Measurements from ENCODE around the gene GPR141.

GPR141 gene

GRCh38 chr7:37758501-37759045 lies 75.0 kb downstream of the GPR141 start:
- Histone ChIP-seq H3K4me1 (ENCODE audit: control insufficient read depth, insufficient read depth, low read length) (no peaks in the 10 kb centered on the region), H3K4me3 (ENCODE audit: low read length) (no peak overlapping the region), H3K36me3 (ENCODE audit: control insufficient read depth, insufficient read depth, low read length) (no peaks in the 10 kb centered on the region), H3K9me3 (ENCODE audit: control insufficient read depth, insufficient read depth, low read length) (no peaks in the 10 kb centered on the region), H3K27ac (ENCODE audit: low read length) (no peak overlapping the region), H3K27me3 (ENCODE audit: control insufficient read depth, insufficient read depth, low read length) (no peaks in the 10 kb centered on the region)
- no peak for DNase-seq (ENCODE audit: low read depth, low spot score)
- no CpG with 5 or more reads among the region's 3 CpGs for WGBS (ENCODE audit: insufficient coverage, insufficient read length)

DNA sequence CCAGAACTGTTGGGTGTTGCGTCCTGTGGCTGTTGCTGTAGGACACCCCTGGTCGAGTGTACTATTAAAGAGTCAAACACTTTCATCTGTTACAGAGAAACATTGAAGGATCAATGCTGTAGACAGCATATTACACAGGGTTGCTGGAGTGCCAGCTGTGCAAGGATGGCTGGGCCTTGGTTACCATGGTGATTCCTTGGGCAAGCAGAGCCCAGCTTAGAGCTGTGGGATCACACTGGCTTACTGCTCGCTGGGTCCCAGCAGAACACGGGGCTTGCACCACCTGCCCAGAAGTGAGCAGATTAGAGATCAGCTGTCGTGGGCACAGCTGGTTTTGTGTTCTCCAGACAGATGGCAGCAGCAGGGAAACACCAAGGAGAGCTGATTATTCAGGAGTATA lies 76.0 kb downstream of the GPR141 start:
- WGBS (ENCODE audit: insufficient coverage, insufficient read length), result no CpG with 5 or more reads among the region's 5 CpGs
- no peak overlapping the region for H3K27ac ChIP-seq (ENCODE audit: low read length)

DNA sequence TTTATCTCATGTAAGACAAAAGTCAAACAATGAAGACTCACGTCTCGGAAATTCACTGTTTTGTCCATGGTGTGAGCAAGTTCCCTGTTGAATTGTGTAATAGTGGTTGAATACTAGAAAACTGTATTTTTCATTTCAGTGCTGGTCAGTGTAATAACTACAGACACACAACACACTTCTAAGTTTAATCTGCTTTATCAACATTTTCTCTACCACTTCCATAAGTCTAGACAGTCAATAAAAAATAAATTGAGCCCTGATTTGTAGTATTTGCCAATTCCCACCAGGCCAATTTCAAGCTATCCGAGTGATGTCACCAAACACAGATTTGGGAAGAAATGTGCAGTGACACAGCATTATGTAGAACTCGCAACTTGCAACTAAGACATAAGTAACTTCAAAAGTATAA lies 81.9 kb downstream of the GPR141 start:
- DNase-seq (ENCODE audit: low read depth, low spot score), result no peak
- Histone ChIP-seq H3K4me1 (ENCODE audit: control insufficient read depth, insufficient read depth, low read length) (no peaks in the 10 kb centered on the region), H3K36me3 (ENCODE audit: control insufficient read depth, insufficient read depth, low read length) (no peaks in the 10 kb centered on the region), H3K27me3 (ENCODE audit: control insufficient read depth, insufficient read depth, low read length) (no peaks in the 10 kb centered on the region), H3K27ac (ENCODE audit: low read length) (no peak overlapping the region), H3K9me3 (ENCODE audit: control insufficient read depth, insufficient read depth, low read length) (no peaks in the 10 kb centered on the region), H3K4me3 (ENCODE audit: low read length) (no peak overlapping the region)
- no CpG with 5 or more reads among the region's 4 CpGs for WGBS (ENCODE audit: insufficient coverage, insufficient read length)

More for the DNA sequence above, 76.0 kb downstream of the GPR141 start:
- no peaks in the 10 kb centered on the region for H3K36me3 ChIP-seq (ENCODE audit: control insufficient read depth, insufficient read depth, low read length)
- no peaks in the 10 kb centered on the region for H3K27me3 ChIP-seq (ENCODE audit: control insufficient read depth, insufficient read depth, low read length)
- no peak for DNase-seq (ENCODE audit: low read depth, low spot score)
- no peak overlapping the region for H3K4me3 ChIP-seq (ENCODE audit: low read length)
- H3K4me1 ChIP-seq (ENCODE audit: control insufficient read depth, insufficient read depth, low read length), result no peaks in the 10 kb centered on the region
- H3K9me3 ChIP-seq (ENCODE audit: control insufficient read depth, insufficient read depth, low read length), result no peaks in the 10 kb centered on the region

DNA sequence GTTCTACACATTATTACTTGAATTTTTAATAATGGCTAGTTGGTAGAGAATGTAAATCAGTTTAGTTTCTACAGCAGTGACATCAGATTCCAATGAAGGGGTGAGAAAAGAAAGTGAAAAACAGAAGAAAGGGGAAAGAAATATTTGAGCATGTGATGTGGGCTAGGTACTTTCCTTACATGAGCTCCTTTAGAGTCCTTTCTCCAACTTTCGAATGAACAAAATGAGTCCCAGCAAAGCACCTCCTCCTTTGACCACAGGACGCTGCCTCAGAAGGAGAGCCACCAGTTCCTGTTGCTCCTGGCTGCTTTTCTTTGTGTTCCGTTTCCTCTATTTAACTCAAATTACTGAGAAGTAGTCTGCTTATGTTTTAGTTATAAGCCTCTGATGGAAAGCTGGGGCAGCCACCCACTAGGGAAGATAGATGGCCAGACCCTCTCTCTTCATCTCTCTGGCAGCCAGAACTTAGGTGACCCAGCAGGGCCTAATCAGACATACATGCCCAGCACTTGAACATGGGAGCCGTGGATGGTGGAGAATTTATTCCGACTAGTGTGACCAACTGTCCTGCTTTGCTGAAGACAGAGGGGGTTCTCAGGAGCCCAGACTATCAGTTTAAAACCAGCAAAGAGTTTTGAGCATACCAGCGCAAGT lies 82.4 kb downstream of the GPR141 start:
- H3K9me3 ChIP-seq (ENCODE audit: control insufficient read depth, insufficient read depth, low read length), result no peaks in the 10 kb centered on the region
- no peaks in the 10 kb centered on the region for H3K27me3 ChIP-seq (ENCODE audit: control insufficient read depth, insufficient read depth, low read length)
- WGBS (ENCODE audit: insufficient coverage, insufficient read length), result no CpG with 5 or more reads among the region's 6 CpGs
- H3K27ac ChIP-seq (ENCODE audit: low read length), result no peak overlapping the region
- no peak for DNase-seq (ENCODE audit: low read depth, low spot score)
- H3K4me1 ChIP-seq (ENCODE audit: control insufficient read depth, insufficient read depth, low read length), result no peaks in the 10 kb centered on the region
- no peak overlapping the region for H3K4me3 ChIP-seq (ENCODE audit: low read length)
- no peaks in the 10 kb centered on the region for H3K36me3 ChIP-seq (ENCODE audit: control insufficient read depth, insufficient read depth, low read length)

DNA sequence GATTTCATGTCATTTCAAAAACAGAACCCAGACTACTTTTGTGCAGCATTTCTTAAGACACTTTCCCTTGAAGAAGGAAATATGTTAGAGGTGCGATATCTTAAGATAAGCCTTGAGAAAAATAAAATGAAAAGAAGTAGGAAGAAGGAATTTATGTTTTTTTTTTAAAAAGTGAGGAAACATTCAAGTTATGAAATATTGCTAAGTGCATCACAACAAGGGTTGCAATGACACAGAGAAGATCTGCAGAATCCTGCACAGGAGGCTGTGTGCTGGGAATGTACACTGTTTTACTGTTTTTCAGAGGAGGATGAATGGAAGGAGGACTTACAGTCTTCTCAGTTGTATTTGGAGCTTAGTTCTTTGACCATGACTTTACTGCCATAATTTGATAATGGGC lies 85.0 kb downstream of the GPR141 start:
- no peak for DNase-seq (ENCODE audit: low read depth, low spot score)
- no peaks in the 10 kb centered on the region for H3K4me1 ChIP-seq (ENCODE audit: control insufficient read depth, insufficient read depth, low read length)
- no peaks in the 10 kb centered on the region for H3K36me3 ChIP-seq (ENCODE audit: control insufficient read depth, insufficient read depth, low read length)
- no peak overlapping the region for H3K4me3 ChIP-seq (ENCODE audit: low read length)
- no peaks in the 10 kb centered on the region for H3K27me3 ChIP-seq (ENCODE audit: control insufficient read depth, insufficient read depth, low read length)
- 100% methylated on average over 1 of the region's 1 CpG for WGBS (ENCODE audit: insufficient coverage, insufficient read length)
- no peak overlapping the region for H3K27ac ChIP-seq (ENCODE audit: low read length)
- no peaks in the 10 kb centered on the region for H3K9me3 ChIP-seq (ENCODE audit: control insufficient read depth, insufficient read depth, low read length)

DNA sequence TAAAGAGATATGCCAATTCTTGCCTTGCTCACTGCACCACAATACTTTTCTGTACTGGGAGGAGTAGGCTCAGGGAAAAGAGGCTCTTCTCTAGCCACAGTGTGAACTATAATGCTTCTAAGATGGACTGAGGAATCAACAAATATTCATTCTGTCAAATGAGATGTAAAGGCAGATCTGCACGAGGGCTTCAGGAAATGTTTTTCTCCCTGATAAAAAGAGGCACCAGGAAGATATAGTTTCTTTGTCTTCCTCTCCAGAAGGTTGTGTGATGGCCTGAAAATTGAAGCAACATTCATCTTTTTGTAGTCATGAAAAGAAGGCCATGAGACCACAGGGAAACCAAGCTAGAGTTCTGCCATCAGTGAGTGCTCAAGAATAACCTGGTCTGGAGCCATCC lies 85.7 kb downstream of the GPR141 start:
- Histone ChIP-seq H3K4me3 (ENCODE audit: low read length) (no peak overlapping the region), H3K27me3 (ENCODE audit: control insufficient read depth, insufficient read depth, low read length) (no peaks in the 10 kb centered on the region), H3K27ac (ENCODE audit: low read length) (no peak overlapping the region), H3K9me3 (ENCODE audit: control insufficient read depth, insufficient read depth, low read length) (no peaks in the 10 kb centered on the region), H3K36me3 (ENCODE audit: control insufficient read depth, insufficient read depth, low read length) (no peaks in the 10 kb centered on the region), H3K4me1 (ENCODE audit: control insufficient read depth, insufficient read depth, low read length) (no peaks in the 10 kb centered on the region)
- no CpG with 5 or more reads among the region's 1 CpG for WGBS (ENCODE audit: insufficient coverage, insufficient read length)
- DNase-seq (ENCODE audit: low read depth, low spot score), result no peak

GRCh38 chr7:37769726-37770125 lies 86.2 kb downstream of the GPR141 start:
- Histone ChIP-seq H3K4me1 (ENCODE audit: control insufficient read depth, insufficient read depth, low read length) (no peaks in the 10 kb centered on the region), H3K4me3 (ENCODE audit: low read length) (no peak overlapping the region), H3K9me3 (ENCODE audit: control insufficient read depth, insufficient read depth, low read length) (no peaks in the 10 kb centered on the region), H3K27ac (ENCODE audit: low read length) (no peak overlapping the region), H3K27me3 (ENCODE audit: control insufficient read depth, insufficient read depth, low read length) (no peaks in the 10 kb centered on the region), H3K36me3 (ENCODE audit: control insufficient read depth, insufficient read depth, low read length) (no peaks in the 10 kb centered on the region)
- no CpG with 5 or more reads among the region's 3 CpGs for WGBS (ENCODE audit: insufficient coverage, insufficient read length)
- DNase-seq (ENCODE audit: low read depth, low spot score), result no peak

- Histone ChIP-seq H3K9me3 (ENCODE audit: control insufficient read depth, insufficient read depth, low read length) (no peaks in the 10 kb centered on the region), H3K4me3 (ENCODE audit: low read length) (no peak overlapping the region), H3K36me3 (ENCODE audit: control insufficient read depth, insufficient read depth, low read length) (no peaks in the 10 kb centered on the region), H3K27ac (ENCODE audit: low read length) (no peak overlapping the region), H3K4me1 (ENCODE audit: control insufficient read depth, insufficient read depth, low read length) (no peaks in the 10 kb centered on the region), H3K27me3 (ENCODE audit: control insufficient read depth, insufficient read depth, low read length) (no peaks in the 10 kb centered on the region)
- no peak for DNase-seq (ENCODE audit: low read depth, low spot score)
- WGBS (ENCODE audit: insufficient coverage, insufficient read length), result no CpG with 5 or more reads among the region's 6 CpGs
These were observed 87.3 kb downstream of the GPR141 start for GRCh38 chr7:37770838-37771237.

DNA sequence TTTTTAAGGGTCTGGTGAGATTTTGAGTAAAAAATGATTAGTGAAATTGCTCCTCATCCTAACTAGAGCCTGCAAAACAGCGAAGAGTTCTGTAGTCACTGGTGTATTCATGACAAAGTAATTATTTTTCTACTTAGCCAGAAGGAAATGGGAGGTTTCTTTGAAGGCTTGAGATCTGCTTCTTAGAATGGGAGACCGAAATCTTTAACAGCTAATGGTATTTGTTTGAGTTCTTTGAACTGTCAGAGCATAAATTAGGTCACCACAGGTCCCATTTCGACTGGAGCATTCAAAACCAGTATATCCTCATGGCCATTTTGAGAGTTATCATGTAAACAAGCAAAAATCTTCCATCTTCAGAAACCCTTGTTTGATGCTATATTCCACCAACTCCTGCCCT lies 87.8 kb downstream of the GPR141 start:
- no peak for DNase-seq (ENCODE audit: low read depth, low spot score)
- no peaks in the 10 kb centered on the region for H3K36me3 ChIP-seq (ENCODE audit: control insufficient read depth, insufficient read depth, low read length)
- peaks cover 2% of the 10 kb centered on the region; the same call in 1 of the 2 replicates for H3K9me3 ChIP-seq (ENCODE audit: control insufficient read depth, insufficient read depth, low read length)
- no peaks in the 10 kb centered on the region for H3K4me1 ChIP-seq (ENCODE audit: control insufficient read depth, insufficient read depth, low read length)
- no peak overlapping the region for H3K4me3 ChIP-seq (ENCODE audit: low read length)
- no peak overlapping the region for H3K27ac ChIP-seq (ENCODE audit: low read length)
- no peaks in the 10 kb centered on the region for H3K27me3 ChIP-seq (ENCODE audit: control insufficient read depth, insufficient read depth, low read length)
- WGBS (ENCODE audit: insufficient coverage, insufficient read length), result no CpG with 5 or more reads among the region's 3 CpGs

- DNase-seq (ENCODE audit: low read depth, low spot score), result no peak
- Histone ChIP-seq H3K27ac (ENCODE audit: low read length) (no peak overlapping the region), H3K4me1 (ENCODE audit: control insufficient read depth, insufficient read depth, low read length) (no peaks in the 10 kb centered on the region), H3K27me3 (ENCODE audit: control insufficient read depth, insufficient read depth, low read length) (no peaks in the 10 kb centered on the region), H3K36me3 (ENCODE audit: control insufficient read depth, insufficient read depth, low read length) (no peaks in the 10 kb centered on the region), H3K9me3 (ENCODE audit: control insufficient read depth, insufficient read depth, low read length) (peaks cover 2% of the 10 kb centered on the region; the same call in 1 of the 2 replicates), H3K4me3 (ENCODE audit: low read length) (no peak overlapping the region)
- WGBS (ENCODE audit: insufficient coverage, insufficient read length), result 100% methylated on average over 1 of the region's 1 CpG
These were observed 88.2 kb downstream of the GPR141 start for GRCh38 chr7:37771801-37772200.

DNA sequence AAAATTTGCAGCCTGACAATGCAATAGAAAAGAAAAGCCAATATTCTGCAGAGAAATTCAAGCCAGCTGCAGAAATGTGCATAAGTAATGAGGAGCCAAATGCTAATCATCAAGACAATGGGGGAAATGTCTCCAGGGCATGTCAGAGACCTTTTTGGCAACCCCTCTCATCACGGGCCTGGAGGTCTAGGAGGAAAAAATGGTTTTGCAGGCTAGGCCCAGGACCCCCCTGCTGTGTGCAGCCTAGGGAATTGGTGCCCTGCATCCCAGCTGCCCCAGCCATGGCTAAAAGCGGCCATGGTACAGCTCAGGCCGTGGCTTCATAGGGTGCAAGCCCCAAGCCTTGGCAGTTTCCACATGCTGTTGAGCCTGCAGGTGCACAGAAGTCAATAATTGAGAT lies 92.4 kb downstream of the GPR141 start:
- Histone ChIP-seq H3K4me3 (ENCODE audit: low read length) (no peak overlapping the region), H3K27me3 (ENCODE audit: control insufficient read depth, insufficient read depth, low read length) (no peaks in the 10 kb centered on the region), H3K27ac (ENCODE audit: low read length) (no peak overlapping the region), H3K4me1 (ENCODE audit: control insufficient read depth, insufficient read depth, low read length) (no peaks in the 10 kb centered on the region), H3K36me3 (ENCODE audit: control insufficient read depth, insufficient read depth, low read length) (no peaks in the 10 kb centered on the region), H3K9me3 (ENCODE audit: control insufficient read depth, insufficient read depth, low read length) (peaks cover 2% of the 10 kb centered on the region; the same call in 1 of the 2 replicates)
- DNase-seq (ENCODE audit: low read depth, low spot score), result no peak
- WGBS (ENCODE audit: insufficient coverage, insufficient read length), result no CpG with 5 or more reads among the region's 3 CpGs

All from iPS DF 6.9 (cell line).